HL-60 (cell line): ENCODE measurements around the gene FBXO28.

Experiments
- CTCF ChIP-seq: IDR thresholded peaks from one replicate; pipeline ENCODE4 v1.5.1; 2011; ENCODE audit warnings: low read length, control low read depth, inconsistent platforms; ENCODE audit not compliant: insufficient read depth
- POLR2AphosphoS5 ChIP-seq: IDR thresholded peaks from 2 replicates; pipeline ENCODE4 v1.6.1; 2012; ENCODE audit warnings: low read depth

DNA sequence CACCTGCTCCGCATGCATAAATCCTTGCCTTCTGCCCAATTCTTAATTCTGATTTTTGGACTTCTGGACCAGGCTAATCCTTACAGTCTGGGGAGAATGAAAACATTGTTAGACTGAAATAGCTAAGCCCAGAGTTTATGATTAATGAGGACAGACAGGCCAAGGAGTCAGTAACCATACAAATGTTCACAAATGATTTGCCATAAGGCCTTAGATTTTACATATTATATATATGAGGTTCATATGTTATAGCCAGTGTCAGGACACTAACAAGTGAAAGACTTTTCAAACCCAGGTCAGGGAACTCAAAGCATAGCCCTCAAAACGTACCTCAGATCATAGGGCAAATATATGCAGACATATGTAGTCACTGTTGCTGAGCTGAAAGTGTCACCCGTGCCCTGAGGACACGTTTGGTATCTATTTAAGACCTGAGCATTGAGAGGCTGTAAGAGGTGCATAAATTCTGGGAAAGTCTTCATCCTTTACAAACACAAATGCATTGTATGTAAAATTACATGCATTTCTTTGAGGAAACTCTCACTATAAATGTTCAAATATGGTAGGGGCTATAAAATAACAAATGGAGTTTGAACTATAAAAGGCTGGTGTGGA, 45.3 kb upstream of the FBXO28 start:
- TF ChIP-seq CTCF (no peak), POLR2AphosphoS5 (no peak)
